ENCODE data around the gene GPATCH8. TPM values are rescaled to one million over a fixed set of nuclear protein-coding genes. Genes with fewer than 3 reads are reported as not detected.

Gene GPATCH8
- total and polyA plus RNA-seq, 5 donors from 2014 or later: 24.0 to 87.7 (median 25.5) TPM

- Mint-ChIP-seq H3K27ac (peak overlapping the region in 1 of 3 donors; percentile 75), H3K27me3 (peaks cover 30% of the 10 kb centered on the region)
Measured at GRCh38 chr17:44382917-44383316, 120.3 kb downstream of the GPATCH8 start.

GRCh38 chr17:44381810-44382305 lies 121.3 kb downstream of the GPATCH8 start:
- ATAC-seq (ENCODE audit: low read depth in 2 of 2): no peak
- Mint-ChIP-seq H3K27me3 (peaks cover 26% of the 10 kb centered on the region), H3K9me3 (no peaks in the 10 kb centered on the region), H3K4me3 (no peak overlapping the region), H3K27ac (no peak overlapping the region), H3K4me1 (peaks cover 0 to 17% (median 0%) of the 10 kb centered on the region in 4 donors), H3K36me3 (no peaks in the 10 kb centered on the region)
- Histone ChIP-seq H3K9me3 (ENCODE audit: control insufficient read depth in 2 of 2, low read length in 2 of 2) (no peaks in the 10 kb centered on the region), H3K27me3 (ENCODE audit: control insufficient read depth, insufficient read depth, low read length) (peaks cover 5% of the 10 kb centered on the region), H3K36me3 (ENCODE audit: control insufficient read depth, insufficient read depth, low read length) (no peaks in the 10 kb centered on the region), H3K4me1 (ENCODE audit: control insufficient read depth, insufficient read depth, low read length, poor library complexity, severe bottlenecking) (peaks cover 15% of the 10 kb centered on the region), H3K27ac (ENCODE audit: insufficient read depth, low read length, poor library complexity, severe bottlenecking) (no peak overlapping the region), H3K4me3 (ENCODE audit: low read depth, low read length) (no peak overlapping the region)
- no peak for DNase-seq

More at GRCh38 chr17:44382917-44383316, 120.3 kb downstream of the GPATCH8 start:
- Histone ChIP-seq H3K4me1 (ENCODE audit: control insufficient read depth, insufficient read depth, low read length, poor library complexity, severe bottlenecking) (peaks cover 15% of the 10 kb centered on the region), H3K27ac (ENCODE audit: insufficient read depth, low read length, poor library complexity, severe bottlenecking) (no peak overlapping the region), H3K4me3 (ENCODE audit: low read depth, low read length) (no peak overlapping the region), H3K27me3 (ENCODE audit: control insufficient read depth, insufficient read depth, low read length) (peaks cover 5% of the 10 kb centered on the region), H3K9me3 (ENCODE audit: control insufficient read depth in 2 of 2, low read length in 2 of 2) (no peaks in the 10 kb centered on the region), H3K36me3 (ENCODE audit: control insufficient read depth, insufficient read depth, low read length) (no peaks in the 10 kb centered on the region)
- Mint-ChIP-seq H3K9me3 (no peaks in the 10 kb centered on the region), H3K4me3 (no peak overlapping the region), H3K4me1 (peaks cover 0 to 17% (median 0%) of the 10 kb centered on the region in 4 donors), H3K36me3 (no peaks in the 10 kb centered on the region)
- ATAC-seq (ENCODE audit: low read depth in 2 of 2) (no peak), DNase-seq (no peak)

- Mint-ChIP-seq H3K4me1 (peaks cover 0 to 10% (median 0%) of the 10 kb centered on the region in 4 donors), H3K9me3 (no peaks in the 10 kb centered on the region), H3K27ac (no peak overlapping the region), H3K36me3 (no peaks in the 10 kb centered on the region), H3K27me3 (peaks cover 23% of the 10 kb centered on the region), H3K4me3 (no peak overlapping the region)
- DNase-seq: no peak
- Histone ChIP-seq H3K27ac (ENCODE audit: insufficient read depth, low read length, poor library complexity, severe bottlenecking) (no peak overlapping the region), H3K27me3 (ENCODE audit: control insufficient read depth, insufficient read depth, low read length) (no peaks in the 10 kb centered on the region), H3K4me1 (ENCODE audit: control insufficient read depth, insufficient read depth, low read length, poor library complexity, severe bottlenecking) (peaks cover 12% of the 10 kb centered on the region), H3K4me3 (ENCODE audit: low read depth, low read length) (no peak overlapping the region), H3K36me3 (ENCODE audit: control insufficient read depth, insufficient read depth, low read length) (no peaks in the 10 kb centered on the region), H3K9me3 (ENCODE audit: control insufficient read depth in 2 of 2, low read length in 2 of 2) (no peaks in the 10 kb centered on the region)
- ATAC-seq (ENCODE audit: low read depth in 2 of 2): no peak
Measured at GRCh38 chr17:44380767-44381166, 122.4 kb downstream of the GPATCH8 start.

GRCh38 chr17:44379887-44380286 lies 123.3 kb downstream of the GPATCH8 start:
- DNase-seq (no peak), ATAC-seq (ENCODE audit: low read depth in 2 of 2) (no peak)
- H3K9me3 ChIP-seq (ENCODE audit: control insufficient read depth in 2 of 2, low read length in 2 of 2): no peaks in the 10 kb centered on the region
- no peaks in the 10 kb centered on the region for H3K36me3 Mint-ChIP-seq
- peaks cover 23% of the 10 kb centered on the region for H3K27me3 Mint-ChIP-seq
- H3K4me3 Mint-ChIP-seq: no peak overlapping the region
- no peaks in the 10 kb centered on the region for H3K9me3 Mint-ChIP-seq
- H3K4me1 Mint-ChIP-seq: peaks cover 0 to 6% (median 0%) of the 10 kb centered on the region in 4 donors
- no peak overlapping the region for H3K27ac Mint-ChIP-seq
- peaks cover 3% of the 10 kb centered on the region for H3K4me1 ChIP-seq (ENCODE audit: control insufficient read depth, insufficient read depth, low read length, poor library complexity, severe bottlenecking)
- no peaks in the 10 kb centered on the region for H3K27me3 ChIP-seq (ENCODE audit: control insufficient read depth, insufficient read depth, low read length)
- H3K36me3 ChIP-seq (ENCODE audit: control insufficient read depth, insufficient read depth, low read length): no peaks in the 10 kb centered on the region
- H3K4me3 ChIP-seq (ENCODE audit: low read depth, low read length): no peak overlapping the region
- H3K27ac ChIP-seq (ENCODE audit: insufficient read depth, low read length, poor library complexity, severe bottlenecking): no peak overlapping the region

GRCh38 chr17:44378171-44378705 lies 125.0 kb downstream of the GPATCH8 start:
- no peaks in the 10 kb centered on the region for H3K4me1 ChIP-seq (ENCODE audit: control insufficient read depth, insufficient read depth, low read length, poor library complexity, severe bottlenecking)
- H3K9me3 Mint-ChIP-seq: no peaks in the 10 kb centered on the region
- no peak for DNase-seq
- peak overlapping the region in 1 of 4 donors; percentile 45 for H3K4me3 Mint-ChIP-seq
- H3K27ac Mint-ChIP-seq: no peak overlapping the region
- no peaks in the 10 kb centered on the region for H3K9me3 ChIP-seq (ENCODE audit: control insufficient read depth in 2 of 2, low read length in 2 of 2)
- no peak overlapping the region for H3K4me3 ChIP-seq (ENCODE audit: low read depth, low read length)
- H3K27ac ChIP-seq (ENCODE audit: insufficient read depth, low read length, poor library complexity, severe bottlenecking): no peak overlapping the region
- no peaks in the 10 kb centered on the region for H3K36me3 Mint-ChIP-seq
- no peak for ATAC-seq (ENCODE audit: low read depth in 2 of 2)
- peaks cover 22% of the 10 kb centered on the region for H3K27me3 Mint-ChIP-seq
- no peaks in the 10 kb centered on the region for H3K27me3 ChIP-seq (ENCODE audit: control insufficient read depth, insufficient read depth, low read length)
- no peaks in the 10 kb centered on the region for H3K4me1 Mint-ChIP-seq
- no peaks in the 10 kb centered on the region for H3K36me3 ChIP-seq (ENCODE audit: control insufficient read depth, insufficient read depth, low read length)

GRCh38 chr17:44376779-44377178 lies 126.4 kb downstream of the GPATCH8 start:
- Mint-ChIP-seq H3K9me3 (no peaks in the 10 kb centered on the region), H3K4me1 (peaks cover 0 to 7% (median 0%) of the 10 kb centered on the region in 4 donors), H3K27me3 (peaks cover 35% of the 10 kb centered on the region), H3K27ac (no peak overlapping the region), H3K36me3 (no peaks in the 10 kb centered on the region), H3K4me3 (no peak overlapping the region)
- Histone ChIP-seq H3K27me3 (ENCODE audit: control insufficient read depth, insufficient read depth, low read length) (no peaks in the 10 kb centered on the region), H3K36me3 (ENCODE audit: control insufficient read depth, insufficient read depth, low read length) (no peaks in the 10 kb centered on the region), H3K4me1 (ENCODE audit: control insufficient read depth, insufficient read depth, low read length, poor library complexity, severe bottlenecking) (no peaks in the 10 kb centered on the region), H3K4me3 (ENCODE audit: low read depth, low read length) (no peak overlapping the region), H3K9me3 (ENCODE audit: control insufficient read depth in 2 of 2, low read length in 2 of 2) (no peaks in the 10 kb centered on the region), H3K27ac (ENCODE audit: insufficient read depth, low read length, poor library complexity, severe bottlenecking) (no peak overlapping the region)
- DNase-seq (no peak), ATAC-seq (ENCODE audit: low read depth in 2 of 2) (no peak)

GRCh38 chr17:44376124-44376523 lies 127.1 kb downstream of the GPATCH8 start:
- Histone ChIP-seq H3K36me3 (ENCODE audit: control insufficient read depth, insufficient read depth, low read length) (no peaks in the 10 kb centered on the region), H3K4me1 (ENCODE audit: control insufficient read depth, insufficient read depth, low read length, poor library complexity, severe bottlenecking) (no peaks in the 10 kb centered on the region), H3K27me3 (ENCODE audit: control insufficient read depth, insufficient read depth, low read length) (no peaks in the 10 kb centered on the region), H3K4me3 (ENCODE audit: low read depth, low read length) (no peak overlapping the region), H3K27ac (ENCODE audit: insufficient read depth, low read length, poor library complexity, severe bottlenecking) (no peak overlapping the region), H3K9me3 (ENCODE audit: control insufficient read depth in 2 of 2, low read length in 2 of 2) (no peaks in the 10 kb centered on the region)
- Mint-ChIP-seq H3K4me3 (no peak overlapping the region), H3K36me3 (no peaks in the 10 kb centered on the region), H3K27me3 (peaks cover 40% of the 10 kb centered on the region), H3K27ac (no peak overlapping the region), H3K4me1 (peaks cover 0 to 9% (median 0%) of the 10 kb centered on the region in 4 donors), H3K9me3 (no peaks in the 10 kb centered on the region)
- DNase-seq (no peak), ATAC-seq (ENCODE audit: low read depth in 2 of 2) (no peak)

Measured in CD4-positive, CD25-positive, alpha-beta regulatory T cell (primary cell).